OCI-LY3 (cell line): ENCODE data around the gene SELENOI.

Source experiments
- CTCF ChIP-seq: fragments of 200-600, 300-600 bp; sonication (generic); IDR thresholded peaks from 2 replicates; pipeline ENCODE4 v1.5.1; 2014; ENCODE audit warnings: antibody characterized with exemption, low read length, low read depth
- EZH2phosphoT487 ChIP-seq: fragments of 200-600 bp; shearing (Covaris generic); IDR thresholded peaks from 2 replicates; pipeline ENCODE4 v1.6.1; 2018; ENCODE audit warnings: antibody characterized with exemption, mixed run types, low read depth

DNA sequence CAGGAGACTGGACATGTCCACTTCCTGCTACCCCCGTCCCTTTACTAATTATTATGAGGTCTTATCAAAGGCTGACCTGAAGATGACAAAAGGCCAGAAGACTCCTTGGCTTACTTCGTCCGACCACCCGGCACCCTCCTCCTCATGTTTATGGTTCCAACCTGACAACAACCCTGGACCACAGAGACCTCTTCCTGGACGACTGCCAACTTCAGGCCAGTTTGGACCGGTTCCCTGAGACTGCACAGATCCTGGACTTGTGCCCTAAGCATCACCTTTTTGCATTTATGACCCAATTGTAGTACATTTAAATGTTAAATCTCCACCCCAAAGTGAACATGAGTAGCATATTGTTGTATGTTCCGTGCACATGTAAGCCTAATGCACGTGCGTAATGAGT is 61.6 kb downstream of the SELENOI start:
- TF ChIP-seq CTCF, result no peak
- no peak for TF ChIP-seq EZH2phosphoT487
